Measurements from ENCODE around the gene ATP12A. TPM values are rescaled to one million over a fixed set of nuclear protein-coding genes. Genes with fewer than 3 reads are reported as not detected.

The ATP12A gene
- not detected for total RNA-seq

DNA sequence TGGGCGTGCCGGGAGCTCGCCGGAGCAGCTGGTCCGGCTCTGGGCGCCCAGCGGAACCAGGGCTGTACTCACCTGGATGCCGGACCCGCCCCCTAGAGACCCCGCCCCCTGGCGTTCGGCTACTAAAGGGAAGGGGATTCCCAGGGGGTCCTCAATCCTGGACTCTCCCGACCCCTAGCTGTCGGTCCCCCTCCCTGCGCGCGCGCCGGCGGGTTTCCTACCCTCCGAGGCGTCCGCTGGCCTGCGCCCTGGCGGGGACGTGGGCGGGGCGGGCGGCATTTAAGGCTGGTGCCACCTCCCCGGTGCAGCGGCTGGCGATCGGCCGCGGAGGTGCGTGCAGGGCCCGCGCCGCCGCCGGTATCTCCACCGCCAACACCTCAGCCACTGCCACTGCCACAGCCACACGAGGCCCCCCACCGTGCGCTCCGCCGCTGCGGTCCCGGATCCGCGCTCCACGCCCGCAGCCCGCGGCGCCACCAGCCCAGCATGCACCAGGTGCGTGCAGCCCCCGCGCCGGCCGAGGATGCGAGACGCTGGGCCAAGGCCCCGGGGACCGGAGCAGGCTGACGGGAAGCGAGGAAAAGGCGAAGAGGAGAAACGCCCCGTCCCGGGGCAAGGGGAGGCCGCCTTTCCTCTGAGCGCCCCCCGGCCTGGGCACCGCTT lies at the start of gene ATP12A:
ATP12A (plus strand) TSS at position 151 of the 663 bp plus-strand sequence; CDS start at position 487, 336 bp downstream.
- Histone ChIP-seq H3K27me3 (ENCODE audit: insufficient read depth, low read length) (peaks cover 43% of the 10 kb centered on the region), H3K4me3 (ENCODE audit: low read length) (no peak within 1 kb of the TSS), H3K4me1 (ENCODE audit: insufficient read depth, low read length) (peaks cover 26% of the 10 kb centered on the region), H3K9me3 (ENCODE audit: low read depth, low read length) (no peaks in the 10 kb centered on the region)

DNA sequence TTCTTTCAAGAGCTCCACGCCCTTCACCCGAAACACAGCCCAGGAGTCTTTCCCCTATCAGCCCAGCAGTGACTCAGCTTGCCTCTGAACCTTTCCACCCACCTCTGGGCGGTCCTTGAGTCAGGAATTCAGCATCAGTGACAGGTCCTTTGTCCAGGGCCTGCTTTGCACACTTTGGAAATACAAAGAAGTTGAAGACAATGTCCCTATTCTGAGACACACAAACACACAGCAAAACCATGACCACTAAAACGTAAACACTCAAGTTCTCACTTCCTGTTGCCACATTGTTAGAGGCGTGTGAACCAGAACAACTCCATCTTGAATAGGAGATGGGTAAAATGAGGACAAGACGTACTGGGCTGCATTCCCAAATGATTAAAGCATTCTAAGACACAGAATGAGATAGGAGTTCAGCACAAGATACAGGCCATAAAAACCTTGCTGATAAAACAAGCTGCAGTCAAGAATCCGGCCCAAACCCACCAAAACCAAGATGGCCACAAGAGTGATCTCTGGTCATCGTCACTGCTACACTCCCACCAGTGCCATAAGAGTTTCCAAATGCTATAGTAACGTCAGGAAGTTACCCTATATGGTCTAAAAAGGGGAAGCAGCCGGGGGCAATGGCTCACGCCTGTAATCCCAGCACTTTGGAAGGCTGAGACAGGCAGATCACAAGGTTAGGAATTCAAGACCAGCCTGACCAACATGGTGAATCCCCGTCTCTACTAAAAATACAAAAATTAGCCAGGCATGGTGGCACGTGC lies 49.2 kb upstream of the ATP12A start:
- Histone ChIP-seq H3K4me3 (ENCODE audit: low read length) (no peak overlapping the region), H3K27me3 (ENCODE audit: insufficient read depth, low read length) (no peaks in the 10 kb centered on the region), H3K9me3 (ENCODE audit: low read depth, low read length) (no peaks in the 10 kb centered on the region), H3K4me1 (ENCODE audit: insufficient read depth, low read length) (peaks cover 10% of the 10 kb centered on the region)

DNA sequence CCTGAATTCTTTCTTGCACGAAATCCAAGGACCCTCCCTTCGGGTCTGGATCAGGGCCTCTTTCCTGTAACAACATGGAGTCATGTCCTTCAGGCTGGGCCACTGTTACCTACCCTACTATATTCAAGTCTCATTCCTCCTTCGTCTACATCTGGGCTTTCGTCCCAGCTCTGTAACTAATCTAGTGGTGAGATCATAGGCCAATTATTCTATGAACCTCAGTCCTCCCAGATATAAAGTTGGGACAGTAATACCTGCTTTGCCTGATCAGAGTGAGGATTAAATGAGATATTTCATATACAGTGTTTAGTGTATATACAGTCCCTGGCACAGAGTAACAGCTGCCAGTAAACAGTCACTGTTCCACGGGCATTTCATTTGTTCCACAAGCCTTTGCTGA lies 48.3 kb upstream of the ATP12A start:
- Histone ChIP-seq H3K4me1 (ENCODE audit: insufficient read depth, low read length) (peaks cover 2% of the 10 kb centered on the region), H3K9me3 (ENCODE audit: low read depth, low read length) (no peaks in the 10 kb centered on the region), H3K27me3 (ENCODE audit: insufficient read depth, low read length) (no peaks in the 10 kb centered on the region), H3K4me3 (ENCODE audit: low read length) (no peak overlapping the region)

DNA sequence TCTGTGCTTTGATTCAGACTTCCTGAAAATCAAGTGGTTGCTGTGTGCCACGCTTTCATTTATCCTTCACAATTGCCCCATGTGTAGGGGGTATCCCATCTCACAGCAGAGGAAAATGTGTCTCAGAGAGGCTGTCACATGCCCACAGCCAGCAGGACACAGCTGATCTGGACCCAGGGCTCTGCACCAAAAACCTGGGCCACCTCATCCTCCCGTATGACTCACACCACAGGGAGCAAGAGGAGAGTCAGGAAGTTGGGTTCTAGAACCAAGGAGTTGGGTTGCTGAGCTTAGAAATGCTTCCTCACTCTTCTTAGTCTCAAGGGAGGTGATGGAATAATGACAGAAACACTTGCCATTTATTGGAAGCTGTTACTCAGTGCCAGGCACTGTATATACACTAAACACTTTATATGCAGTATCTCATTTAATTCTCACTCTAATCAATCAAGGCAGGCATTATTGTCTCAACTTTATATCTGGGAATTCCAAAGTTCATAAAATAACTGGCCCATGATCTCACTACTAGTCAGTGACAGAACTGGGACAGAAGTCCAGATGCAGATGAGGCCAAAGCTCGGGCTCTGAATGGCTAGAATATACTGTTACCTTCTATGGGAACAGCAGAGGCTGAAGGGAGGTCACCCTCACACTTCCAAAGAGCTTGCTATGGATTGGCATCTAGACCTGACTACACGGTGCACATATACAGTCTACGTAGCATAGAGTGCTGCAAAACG lies 47.7 kb upstream of the ATP12A start:
- no peaks in the 10 kb centered on the region for H3K4me1 ChIP-seq (ENCODE audit: insufficient read depth, low read length)
- no peaks in the 10 kb centered on the region for H3K9me3 ChIP-seq (ENCODE audit: low read depth, low read length)
- H3K27me3 ChIP-seq (ENCODE audit: insufficient read depth, low read length) = no peaks in the 10 kb centered on the region
- no peak overlapping the region for H3K4me3 ChIP-seq (ENCODE audit: low read length)

DNA sequence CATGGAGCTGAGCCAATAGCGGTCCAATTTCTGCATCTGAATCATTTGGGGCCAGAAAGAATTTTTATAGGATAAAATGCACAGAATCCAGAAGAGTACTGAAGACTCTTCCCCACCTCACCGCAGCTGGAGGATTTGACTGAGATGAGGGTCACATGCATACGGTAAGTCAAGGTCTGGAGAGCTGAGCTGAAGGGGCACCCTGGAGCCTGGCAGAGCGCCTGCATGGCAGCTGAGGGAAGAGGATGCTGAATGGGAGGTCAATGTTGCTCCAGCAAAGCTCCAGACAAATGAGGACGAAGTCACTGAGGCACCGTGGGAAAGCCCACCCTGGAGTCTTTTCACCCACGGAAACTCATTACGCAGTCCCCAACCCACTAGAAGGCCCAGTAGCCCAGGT lies 43.4 kb upstream of the ATP12A start:
- no peaks in the 10 kb centered on the region for H3K9me3 ChIP-seq (ENCODE audit: low read depth, low read length)
- H3K4me3 ChIP-seq (ENCODE audit: low read length) = no peak overlapping the region

DNA sequence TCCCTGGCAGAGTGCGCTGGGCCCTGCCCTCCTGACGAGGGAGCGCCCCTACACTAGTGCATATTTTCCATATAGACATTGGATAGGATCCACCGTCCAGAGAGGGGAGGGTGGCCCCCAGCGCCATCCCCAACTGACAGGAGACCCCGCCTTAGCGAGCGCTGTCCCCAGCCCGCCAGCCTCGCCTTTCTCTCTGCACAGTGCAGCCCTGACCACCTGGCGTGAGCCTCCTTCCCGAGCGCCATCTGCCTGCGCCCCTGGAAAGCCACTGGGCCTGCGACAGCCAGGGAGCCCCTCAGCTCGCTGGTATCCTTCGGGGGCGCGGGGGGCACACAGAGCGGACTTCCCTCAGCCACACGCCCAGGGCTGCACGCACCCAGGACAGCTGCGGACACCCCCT lies 42.1 kb upstream of the ATP12A start:
- Histone ChIP-seq H3K4me1 (ENCODE audit: insufficient read depth, low read length) (no peaks in the 10 kb centered on the region), H3K4me3 (ENCODE audit: low read length) (no peak overlapping the region), H3K9me3 (ENCODE audit: low read depth, low read length) (no peaks in the 10 kb centered on the region), H3K27me3 (ENCODE audit: insufficient read depth, low read length) (no peaks in the 10 kb centered on the region)

More for the DNA sequence above, 43.4 kb upstream of the ATP12A start:
- H3K4me1 ChIP-seq (ENCODE audit: insufficient read depth, low read length) = no peaks in the 10 kb centered on the region
- no peaks in the 10 kb centered on the region for H3K27me3 ChIP-seq (ENCODE audit: insufficient read depth, low read length)

DNA sequence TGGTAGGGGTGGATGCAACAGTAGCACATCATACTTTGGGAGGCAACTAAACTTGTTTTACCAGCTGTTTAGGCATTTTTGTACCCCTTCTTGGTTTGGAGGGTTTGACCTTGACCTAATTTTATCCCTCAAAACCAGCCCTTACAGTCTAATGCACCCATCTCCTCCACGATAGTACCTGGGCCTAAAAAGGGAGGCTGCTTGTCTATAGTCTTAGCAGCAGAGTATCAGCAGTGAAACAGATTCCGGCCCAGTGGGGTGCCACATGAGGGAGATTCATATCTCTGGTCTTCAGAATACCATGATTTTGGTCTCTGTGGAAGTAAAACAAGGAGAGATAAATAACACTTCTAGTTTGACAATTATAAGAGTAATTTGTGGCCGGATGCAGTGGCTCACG lies 39.5 kb upstream of the ATP12A start:
- Histone ChIP-seq H3K9me3 (ENCODE audit: low read depth, low read length) (no peaks in the 10 kb centered on the region), H3K4me1 (ENCODE audit: insufficient read depth, low read length) (no peaks in the 10 kb centered on the region)

DNA sequence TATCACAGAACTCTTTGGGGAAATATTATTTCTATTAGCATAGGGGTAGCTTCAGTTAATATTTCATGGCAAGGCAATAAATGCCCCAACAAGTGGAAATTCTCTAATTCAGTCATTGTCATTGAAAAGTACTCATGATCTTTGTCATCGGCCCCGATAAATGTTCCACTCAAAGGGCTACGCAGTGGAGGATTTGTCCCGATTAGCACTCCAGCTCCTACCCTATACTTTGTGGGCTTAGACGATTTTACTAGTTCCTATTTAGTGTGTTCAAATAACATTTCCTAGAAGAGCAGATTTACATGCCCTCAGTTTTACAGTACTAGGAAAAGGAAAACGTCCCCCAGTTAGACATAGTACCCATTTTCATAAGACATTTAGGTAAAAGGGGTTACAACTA lies 38.0 kb upstream of the ATP12A start:
- H3K4me3 ChIP-seq (ENCODE audit: low read length) = no peak overlapping the region
- H3K9me3 ChIP-seq (ENCODE audit: low read depth, low read length) = no peaks in the 10 kb centered on the region
- H3K4me1 ChIP-seq (ENCODE audit: insufficient read depth, low read length) = no peaks in the 10 kb centered on the region
- no peaks in the 10 kb centered on the region for H3K27me3 ChIP-seq (ENCODE audit: insufficient read depth, low read length)

More for the DNA sequence above, 39.5 kb upstream of the ATP12A start:
- H3K27me3 ChIP-seq (ENCODE audit: insufficient read depth, low read length) = no peaks in the 10 kb centered on the region
- H3K4me3 ChIP-seq (ENCODE audit: low read length) = no peak overlapping the region

DNA sequence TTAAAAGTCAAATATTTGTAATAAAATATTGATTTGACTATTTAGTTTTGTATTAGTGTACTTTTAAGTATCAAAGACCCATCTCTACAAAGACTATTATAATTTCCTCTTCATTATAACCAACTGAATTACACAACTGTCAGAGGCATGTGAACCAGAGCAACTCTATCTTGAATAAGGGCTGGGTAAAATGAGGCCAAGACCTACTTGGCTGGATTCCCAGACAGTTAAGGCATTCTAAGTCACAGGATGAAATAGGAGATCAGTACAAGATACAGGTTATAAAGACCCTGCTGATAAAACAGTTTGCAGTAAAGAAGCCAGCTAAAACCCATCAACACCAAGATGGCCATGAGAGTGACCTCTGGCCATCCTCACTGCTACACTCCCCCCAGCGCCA lies 36.2 kb upstream of the ATP12A start:
- no peaks in the 10 kb centered on the region for H3K4me1 ChIP-seq (ENCODE audit: insufficient read depth, low read length)
- H3K4me3 ChIP-seq (ENCODE audit: low read length) = no peak overlapping the region
- H3K9me3 ChIP-seq (ENCODE audit: low read depth, low read length) = no peaks in the 10 kb centered on the region
- no peaks in the 10 kb centered on the region for H3K27me3 ChIP-seq (ENCODE audit: insufficient read depth, low read length)

DNA sequence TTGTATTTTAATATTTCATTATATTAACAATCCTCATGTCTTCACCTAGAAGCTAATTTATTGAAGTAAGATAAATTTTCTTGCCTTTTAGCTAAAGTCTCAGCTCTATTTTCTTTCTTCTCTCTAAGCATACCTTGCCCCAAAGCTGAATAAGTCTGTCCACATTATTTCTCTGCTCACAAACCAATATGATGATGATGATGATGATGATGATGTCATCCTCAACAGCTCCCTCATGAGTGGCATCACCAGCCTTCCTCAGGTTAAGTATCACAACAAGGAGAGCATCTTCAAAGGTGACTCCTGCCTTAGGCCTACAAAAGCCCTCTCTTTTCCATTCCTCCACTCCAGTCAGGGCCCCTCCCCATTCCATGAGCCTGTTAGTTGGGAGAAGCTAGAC lies 31.9 kb upstream of the ATP12A start:
- Histone ChIP-seq H3K4me3 (ENCODE audit: low read length) (no peak overlapping the region), H3K27me3 (ENCODE audit: insufficient read depth, low read length) (no peaks in the 10 kb centered on the region), H3K9me3 (ENCODE audit: low read depth, low read length) (no peaks in the 10 kb centered on the region), H3K4me1 (ENCODE audit: insufficient read depth, low read length) (no peaks in the 10 kb centered on the region)

DNA sequence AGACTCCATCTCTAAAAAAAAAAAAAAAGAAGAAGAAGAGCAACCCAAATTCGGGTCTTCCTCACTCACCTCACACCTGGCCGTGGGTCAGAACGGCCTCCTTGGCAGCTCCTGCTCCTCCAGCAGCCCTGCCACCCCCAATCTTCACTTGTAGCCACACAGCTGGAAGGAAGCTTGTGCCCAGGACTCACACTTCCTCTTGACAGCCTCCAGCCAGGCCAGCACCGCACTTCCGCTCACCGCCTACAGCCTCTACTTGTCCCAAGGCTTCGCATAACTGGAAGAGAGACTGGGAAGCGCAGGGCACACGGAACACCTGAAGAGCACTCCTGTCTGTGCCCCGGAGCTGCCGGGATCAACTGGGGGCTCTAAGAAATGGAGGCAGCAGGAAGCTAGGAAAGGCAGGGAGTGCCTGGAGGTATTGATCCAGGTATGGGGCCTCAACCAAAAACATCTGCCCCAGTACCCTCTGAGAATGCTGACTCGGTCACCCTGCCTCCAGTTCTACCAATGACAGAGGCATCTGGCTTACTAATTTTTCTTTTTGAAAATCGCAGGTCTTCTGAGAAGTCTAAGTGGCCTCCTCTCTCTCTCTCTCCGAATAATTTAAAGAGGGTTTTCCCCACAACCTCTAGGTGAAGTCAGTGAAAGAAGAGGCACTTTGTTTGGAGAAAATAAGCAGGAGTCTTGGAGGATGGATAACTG lies 31.1 kb upstream of the ATP12A start:
- Histone ChIP-seq H3K4me3 (ENCODE audit: low read length) (no peak overlapping the region), H3K4me1 (ENCODE audit: insufficient read depth, low read length) (no peaks in the 10 kb centered on the region), H3K9me3 (ENCODE audit: low read depth, low read length) (no peaks in the 10 kb centered on the region), H3K27me3 (ENCODE audit: insufficient read depth, low read length) (no peaks in the 10 kb centered on the region)

DNA sequence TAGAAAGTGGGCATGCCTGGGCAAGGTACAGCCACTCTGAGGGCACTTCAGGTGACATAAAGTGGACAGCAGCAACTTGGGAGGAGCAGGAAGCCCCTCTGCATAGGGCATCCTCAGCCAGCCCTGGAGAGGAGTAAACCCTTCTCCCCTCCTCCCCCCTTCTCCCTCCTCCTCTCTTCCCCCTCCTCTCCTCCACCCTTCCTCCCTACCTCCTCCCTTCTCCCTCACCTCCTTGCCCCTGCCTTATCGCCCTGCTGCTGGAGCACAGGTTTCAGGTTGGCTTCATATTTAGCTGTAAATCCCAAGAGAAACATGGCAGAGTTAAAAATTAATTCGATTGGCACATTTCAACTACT lies 30.5 kb upstream of the ATP12A start:
- H3K27me3 ChIP-seq (ENCODE audit: insufficient read depth, low read length) = no peaks in the 10 kb centered on the region
- H3K4me3 ChIP-seq (ENCODE audit: low read length) = no peak overlapping the region
- no peaks in the 10 kb centered on the region for H3K9me3 ChIP-seq (ENCODE audit: low read depth, low read length)

DNA sequence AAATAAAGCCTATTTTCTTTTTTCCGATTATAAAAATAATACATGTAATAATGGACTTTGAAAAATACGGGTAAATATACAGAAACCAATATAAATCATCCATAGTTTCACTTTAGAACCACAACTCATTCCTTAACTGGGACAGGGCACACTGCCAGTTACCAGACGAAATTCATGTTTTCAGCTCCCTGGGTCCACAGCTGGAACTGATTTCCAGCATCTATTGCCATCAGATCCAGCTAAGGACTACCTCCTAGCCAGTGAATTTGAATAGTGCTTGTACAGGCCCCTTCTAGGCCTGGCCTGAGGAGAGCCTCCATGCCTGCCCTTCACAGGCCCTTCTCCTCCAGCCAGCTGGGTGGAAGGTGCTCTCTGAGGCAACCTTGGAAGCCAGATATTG lies 30.0 kb upstream of the ATP12A start:
- Histone ChIP-seq H3K4me3 (ENCODE audit: low read length) (no peak overlapping the region), H3K27me3 (ENCODE audit: insufficient read depth, low read length) (no peaks in the 10 kb centered on the region), H3K4me1 (ENCODE audit: insufficient read depth, low read length) (no peaks in the 10 kb centered on the region), H3K9me3 (ENCODE audit: low read depth, low read length) (no peaks in the 10 kb centered on the region)

More for the DNA sequence above, 30.5 kb upstream of the ATP12A start:
- H3K4me1 ChIP-seq (ENCODE audit: insufficient read depth, low read length) = no peaks in the 10 kb centered on the region

DNA sequence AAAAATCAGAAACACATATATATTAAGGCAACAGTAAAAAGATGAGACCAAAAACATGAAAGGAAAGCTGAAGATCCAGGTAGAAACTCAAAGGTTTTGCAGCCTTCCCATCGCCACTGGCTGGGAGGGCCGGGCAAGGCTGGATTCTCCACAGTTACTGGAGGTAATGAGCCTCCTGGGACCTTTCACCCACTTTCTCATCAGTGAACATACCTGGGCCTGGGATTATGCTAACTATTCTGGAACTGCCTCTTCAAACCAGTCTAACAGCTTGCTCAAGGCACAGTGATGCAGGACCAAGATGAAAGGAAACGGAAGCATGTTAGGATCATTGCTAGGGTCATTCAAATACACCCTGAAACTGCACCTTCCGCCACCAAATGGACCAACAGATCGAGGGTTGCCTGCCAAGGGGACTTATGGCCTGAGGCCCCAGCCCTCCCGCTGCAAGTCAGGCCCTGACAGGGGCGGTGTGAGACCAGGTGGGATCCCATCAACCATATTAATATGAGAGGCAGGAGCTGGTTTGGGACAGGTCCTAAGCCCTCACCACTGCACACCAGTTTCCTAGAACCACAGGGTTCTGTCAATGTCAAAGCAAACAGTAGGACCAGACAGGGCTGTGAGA lies 28.4 kb upstream of the ATP12A start:
- Histone ChIP-seq H3K27me3 (ENCODE audit: insufficient read depth, low read length) (no peaks in the 10 kb centered on the region), H3K4me1 (ENCODE audit: insufficient read depth, low read length) (no peaks in the 10 kb centered on the region), H3K4me3 (ENCODE audit: low read length) (no peak overlapping the region), H3K9me3 (ENCODE audit: low read depth, low read length) (no peaks in the 10 kb centered on the region)
